Keratinocyte (primary cell): ENCODE data around the gene ZNF839. TPM values are rescaled to one million over a fixed set of nuclear protein-coding genes. Genes with fewer than 3 reads are reported as not detected.

Source experiments
- DNase-seq: peaks from one replicate; pipeline ENCODE4 v3.0.0-alpha.2; 2011; ENCODE audit warnings: low read depth, missing footprints, low spot score
- FAIRE-seq: peaks from 2 replicates; lab custom pipeline; 2011; peaks lifted over from hg19 to GRCh38; lab: Jason Lieb, UNC
- H2AFZ ChIP-seq: 2 replicates; pipeline ENCODE4 v1.6.0; 2012; ENCODE audit warnings: low read length, control low read depth, inconsistent platforms; ENCODE audit not compliant: control insufficient read depth
- H3K27ac ChIP-seq: 2 replicates; pipeline ENCODE4 v1.5.1; 2011; ENCODE audit warnings: low read length; ENCODE audit not compliant: control insufficient read depth, insufficient read depth
- H3K27me3 ChIP-seq: 3 replicates; pipeline ENCODE4 v1.6.0; 2011; ENCODE audit warnings: low read length; ENCODE audit not compliant: control insufficient read depth, insufficient read depth; ENCODE audit errors: extremely low read depth
- H3K36me3 ChIP-seq, 2 experiments: 2 replicates in 1 of 2; 3 replicates in 1 of 2; pipeline ENCODE4 v1.5.1; 2011; ENCODE audit warnings: low read length in 2 of 2, mild to moderate bottlenecking in 1 of 2; ENCODE audit not compliant: control insufficient read depth in 2 of 2, insufficient read depth in 2 of 2; ENCODE audit errors: extremely low read depth in 1 of 2
- H3K4me1 ChIP-seq: 3 replicates; pipeline ENCODE4 v1.5.1; 2011; ENCODE audit warnings: low read length; ENCODE audit not compliant: control insufficient read depth, insufficient read depth; ENCODE audit errors: extremely low read depth
- H3K4me2 ChIP-seq: 3 replicates; pipeline ENCODE4 v1.6.0; 2011; ENCODE audit warnings: low read depth, low read length; ENCODE audit not compliant: control insufficient read depth, insufficient read depth; ENCODE audit errors: extremely low read depth
- H3K4me3 ChIP-seq, 3 experiments: fragments of 200-600 bp in 1 of 3; sonication (generic) in 1 of 3; 2 replicates in 2 of 3; 3 replicates in 1 of 3; pipeline ENCODE4 v1.5.1; 2011 to 2016; ENCODE audit warnings: low read length in 3 of 3, mild to moderate bottlenecking in 3 of 3, control low read depth in 2 of 3, inconsistent platforms in 1 of 3, low read depth in 1 of 3, mixed read lengths in 1 of 3, mixed run types in 1 of 3, moderate library complexity in 1 of 3; ENCODE audit not compliant: control insufficient read depth in 2 of 3, insufficient read depth in 2 of 3; ENCODE audit errors: extremely low read depth in 1 of 3
- H3K79me2 ChIP-seq: 2 replicates; pipeline ENCODE4 v1.6.0; 2012; ENCODE audit warnings: low read length; ENCODE audit not compliant: control insufficient read depth, insufficient read depth
- H3K9ac ChIP-seq: 3 replicates; pipeline ENCODE4 v1.6.0; 2011; ENCODE audit warnings: low read length; ENCODE audit not compliant: control insufficient read depth, insufficient read depth; ENCODE audit errors: extremely low read depth
- H3K9me1 ChIP-seq: 3 replicates; pipeline ENCODE4 v1.6.0; 2011; ENCODE audit warnings: low read length; ENCODE audit not compliant: control insufficient read depth, insufficient read depth; ENCODE audit errors: extremely low read depth
- H3K9me3 ChIP-seq: 2 replicates; pipeline ENCODE4 v1.5.1; 2012; ENCODE audit warnings: low read depth, low read length; ENCODE audit not compliant: control insufficient read depth
- H4K20me1 ChIP-seq: 3 replicates; pipeline ENCODE4 v1.6.0; 2011; ENCODE audit warnings: low read length; ENCODE audit not compliant: control insufficient read depth, insufficient read depth; ENCODE audit errors: extremely low read depth
- CTCF ChIP-seq, 3 experiments: IDR thresholded peaks in 1 of 3; conservative IDR thresholded peaks in 1 of 3; optimal IDR thresholded peaks in 1 of 3; 2 replicates in 2 of 3; 3 replicates in 1 of 3; pipeline versions ENCODE3 to v1.5.1; 2011; ENCODE audit warnings: low read length in 3 of 3, mild to moderate bottlenecking in 3 of 3, moderate library complexity in 2 of 3, control low read depth in 1 of 3, inconsistent platforms in 1 of 3; ENCODE audit not compliant: insufficient read depth in 2 of 3; ENCODE audit errors: extremely low read depth in 1 of 3
- EZH2 ChIP-seq: IDR thresholded peaks from one replicate; pipeline ENCODE4 v1.6.1; 2012; ENCODE audit warnings: inconsistent platforms, mild to moderate bottlenecking, low read length, moderate library complexity
- dilution Hi-C: fragments of 300-500 bp; cut with MboI; formaldehyde crosslinking; loops from one replicate; pipeline ENCODE4 v1.7.0; 2020; ENCODE audit warnings: low sequenced_read_pairs; ENCODE audit not compliant: extremely low pct_ligation_motif_present
- polyA minus RNA-seq, 3 experiments: library from RNA; depleted of rRNA, polyadenylated mRNA; stranded (reverse); fragments of >200 nt; gene quantifications; 1 replicate in 1 of 3; 2 replicates in 1 of 3; 3 replicates in 1 of 3; pipeline ENCODE4 v1.2.3, GENCODE V29; 2011
- polyA plus RNA-seq, 5 experiments: library from polyadenylated mRNA; depleted of rRNA in 3 of 5; stranded (reverse) in 3 of 5; stranded (forward) in 1 of 5; unstranded in 1 of 5; fragments of >200 nt; gene quantifications; 1 replicate in 1 of 5; 2 replicates in 3 of 5; 3 replicates in 1 of 5; pipeline versions ENCODE4 v1.2.1 to v1.2.3, GENCODE V29; 2011 to 2012; ENCODE audit warnings: missing spikeins in 2 of 5, low read depth in 1 of 5, low replicate concordance in 1 of 5

Gene ZNF839
- polyA plus RNA-seq (9.9 to 11.0 TPM (median 10.9 TPM) in 3 replicates), polyA minus RNA-seq (3.1 to 13.4 TPM (median 9.4 TPM) in 3 replicates)
- polyA plus RNA-seq (2011; ENCODE audit: low read depth): 6.7 TPM
- 5.5 and 6.5 TPM in 2 replicates for polyA plus RNA-seq (2011; cell fraction: cytosol; rRNA removed)
- polyA plus RNA-seq (2011; cell fraction: nucleus; rRNA removed): 32.9 and 37.3 TPM in 2 replicates
- polyA plus RNA-seq (2012; ENCODE audit: low replicate concordance): 6.6 and 8.6 TPM in 2 replicates
- polyA minus RNA-seq (2011; cell fraction: cytosol; rRNA and poly(A)+ RNA removed): 9.0 TPM
- polyA minus RNA-seq (2011; cell fraction: nucleus; rRNA and poly(A)+ RNA removed): 8.5 and 11.6 TPM in 2 replicates

DNA sequence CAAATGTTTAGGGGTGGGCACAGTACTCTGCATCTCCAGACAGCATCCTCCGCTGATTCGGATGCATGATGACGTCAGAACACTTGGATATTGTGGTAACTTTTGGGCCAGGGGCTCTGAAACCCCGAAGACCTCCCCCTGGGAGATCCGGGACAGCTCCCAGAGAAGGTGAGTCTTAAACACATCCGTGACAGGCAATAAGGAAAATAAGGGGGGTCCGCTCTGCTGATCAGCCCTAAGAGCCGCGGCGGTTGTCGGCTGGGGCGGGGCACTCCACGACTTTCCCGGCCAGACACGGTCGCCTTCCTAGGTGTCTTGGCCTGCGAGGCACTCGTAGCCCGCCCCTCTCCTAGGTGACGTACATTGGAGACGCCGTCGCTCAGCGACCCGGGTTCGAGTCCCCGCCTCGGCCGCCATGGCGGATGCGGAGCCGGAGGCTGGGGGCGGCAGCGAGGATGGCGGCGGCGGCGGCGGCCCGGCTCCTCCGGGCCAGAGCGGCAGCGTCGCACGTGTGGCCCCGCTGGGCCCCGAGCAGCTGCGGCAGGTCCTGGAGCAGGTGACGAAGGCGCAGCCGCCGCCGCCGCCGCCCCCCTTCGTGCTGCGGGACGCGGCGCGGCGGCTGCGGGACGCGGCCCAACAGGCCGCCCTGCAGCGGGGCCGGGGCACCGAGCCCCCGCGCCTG, at the start of gene ZNF839:
TSS of gene ZNF839 (plus strand) at position 396 of the 682 bp plus-strand sequence. CDS start at position 416, 20 bp downstream.
- Histone ChIP-seq H3K9me1 (no peaks in the 10 kb centered on the region), H3K4me1 (peaks cover 37% of the 10 kb centered on the region)
- no peak for FAIRE-seq

DNA sequence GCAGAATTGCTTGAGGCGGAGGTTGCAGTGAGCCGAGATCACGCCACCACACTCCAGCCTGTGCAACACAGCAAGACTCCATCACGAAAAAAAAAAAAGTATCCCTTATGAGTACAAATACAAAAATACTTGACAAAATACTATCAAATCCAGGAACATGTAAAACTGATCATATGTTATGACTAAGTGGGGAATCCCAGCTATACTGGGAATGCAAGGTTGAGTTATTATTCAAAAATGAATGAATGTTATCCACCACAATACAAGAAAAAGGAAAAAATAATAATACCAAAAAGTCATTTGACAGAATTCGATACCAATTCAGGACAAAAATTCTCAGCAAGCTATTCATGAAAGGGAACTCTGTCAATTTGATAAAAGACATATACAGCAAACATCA, 47.2 kb upstream of the ZNF839 start:
- H3K9me3 ChIP-seq: no peaks in the 10 kb centered on the region
- H3K9me1 ChIP-seq: no peaks in the 10 kb centered on the region
- H4K20me1 ChIP-seq: no peaks in the 10 kb centered on the region
- peaks cover 18% of the 10 kb centered on the region for H3K4me1 ChIP-seq
- H3K27me3 ChIP-seq: no peaks in the 10 kb centered on the region
- no peaks in the 10 kb centered on the region for H3K79me2 ChIP-seq
- H3K4me2 ChIP-seq: no peak overlapping the region
- no peaks in the 10 kb centered on the region for H3K36me3 ChIP-seq
- peak overlapping the region; percentile 45 for H3K27ac ChIP-seq
- DNase-seq: no peak
- dilution Hi-C loops: no loop called here
- FAIRE-seq: no peak
- H3K4me3 ChIP-seq: no peak overlapping the region
- no peak overlapping the region for H3K9ac ChIP-seq
- no peak overlapping the region for H2AFZ ChIP-seq
- TF ChIP-seq CTCF (optimal IDR thresholded peaks at IDR 0.05 in 1 of 3, IDR thresholded peaks at IDR 0.05 in 1 of 3, conservative IDR thresholded peaks at IDR 0.05 in 1 of 3; ENCODE audit: extremely low read depth in 1 of 3, insufficient read depth in 2 of 3, low read length in 3 of 3) (no peak), EZH2 (no peak)

More for the DNA sequence above, at the start of gene ZNF839:
- H3K9me3 ChIP-seq: no peaks in the 10 kb centered on the region
- H3K27me3 ChIP-seq: no peaks in the 10 kb centered on the region
- DNase-seq: peak; percentile 35
- peaks cover 2 to 4% of the 10 kb centered on the region in 2 experiments for H3K36me3 ChIP-seq
- peak within 1 kb of the TSS; percentile 83 to 94 (median 88) for H3K4me3 ChIP-seq
- no peaks in the 10 kb centered on the region for H4K20me1 ChIP-seq
- peak within 1 kb of the TSS; percentile 96 for H3K4me2 ChIP-seq
- no peak for TF ChIP-seq CTCF (optimal IDR thresholded peaks at IDR 0.05 in 1 of 3, IDR thresholded peaks at IDR 0.05 in 1 of 3, conservative IDR thresholded peaks at IDR 0.05 in 1 of 3; ENCODE audit: extremely low read depth in 1 of 3, insufficient read depth in 2 of 3, low read length in 3 of 3)
- TF ChIP-seq EZH2: no peak
- peak within 1 kb of the TSS; percentile 84 for H2AFZ ChIP-seq
- H3K79me2 ChIP-seq: peaks cover 9% of the 10 kb centered on the region
- H3K9ac ChIP-seq: peak within 1 kb of the TSS; percentile 88
- dilution Hi-C loops: no loop called here
- peak within 1 kb of the TSS; percentile 87 for H3K27ac ChIP-seq
